ENCODE results near the gene PLCD1. TPM values are rescaled to one million over a fixed set of nuclear protein-coding genes. Genes with fewer than 3 reads are reported as not detected.

Gene PLCD1
- total and polyA plus RNA-seq, 2 of the 8 experiments (the other 6 are each of a cell fraction or from before 2014, with no cell fraction given) = 15.3 to 19.2 TPM

- TF ChIP-seq EGR1 (IDR thresholded peaks at IDR 0.05; ENCODE audit: borderline replicate concordance, low read depth, low read length) = no peak
Measured at GRCh38 chr3:37992271-37993066, 37.0 kb downstream of the PLCD1 start (continued).
